GM10266 (cell line): ENCODE measurements around the gene PIMREG.
"Not testable (repeated sequence)": the region's sequence is repeated elsewhere in the genome, so short reads cannot be mapped to it uniquely, and the experiment has no call there.

Experiments used
- DNase-seq: peaks from one replicate; pipeline ENCODE4 v3.0.0; 2012; ENCODE audit errors: extremely low spot score
- CTCF ChIP-seq: IDR thresholded peaks from 2 replicates; pipeline ENCODE4 v1.5.1; 2012; ENCODE audit warnings: mild to moderate bottlenecking, low read depth; ENCODE audit not compliant: control insufficient read depth, insufficient read depth; ENCODE audit errors: missing control alignments

Gene PIMREG

GRCh38 chr17:6480303-6480675, 36.0 kb downstream of the PIMREG start:
- no peak for DNase-seq
- no peak for TF ChIP-seq CTCF

GRCh38 chr17:6482105-6482455, 37.8 kb downstream of the PIMREG start:
- TF ChIP-seq CTCF = no peak
- no peak for DNase-seq

- DNase-seq = not testable (repeated sequence)
These were observed 38.5 kb downstream of the PIMREG start for GRCh38 chr17:6482796-6483195.

- DNase-seq = no peak
- TF ChIP-seq CTCF = no peak
These were observed 39.3 kb downstream of the PIMREG start for GRCh38 chr17:6483507-6483906.

- DNase-seq = no peak
- no peak for TF ChIP-seq CTCF
These were observed 41.6 kb downstream of the PIMREG start for GRCh38 chr17:6485646-6486412.

GRCh38 chr17:6487251-6488007, 43.2 kb downstream of the PIMREG start:
- DNase-seq = no peak
- TF ChIP-seq CTCF = no peak

- no peak for TF ChIP-seq CTCF
These were observed 43.8 kb downstream of the PIMREG start for GRCh38 chr17:6488008-6488539.

More at GRCh38 chr17:6488008-6488539, 43.8 kb downstream of the PIMREG start:
- no peak for DNase-seq
